GM18511 (cell line): ENCODE results near the gene SLC2A10.

Experiments
- ATAC-seq: cut with Tn5 transposase; IDR thresholded peaks from one replicate; pipeline ENCODE4 v1.9.1; 2021; ENCODE audit warnings: mild to moderate bottlenecking, moderate library complexity; ENCODE audit not compliant: unreplicated experiment

Gene SLC2A10

DNA sequence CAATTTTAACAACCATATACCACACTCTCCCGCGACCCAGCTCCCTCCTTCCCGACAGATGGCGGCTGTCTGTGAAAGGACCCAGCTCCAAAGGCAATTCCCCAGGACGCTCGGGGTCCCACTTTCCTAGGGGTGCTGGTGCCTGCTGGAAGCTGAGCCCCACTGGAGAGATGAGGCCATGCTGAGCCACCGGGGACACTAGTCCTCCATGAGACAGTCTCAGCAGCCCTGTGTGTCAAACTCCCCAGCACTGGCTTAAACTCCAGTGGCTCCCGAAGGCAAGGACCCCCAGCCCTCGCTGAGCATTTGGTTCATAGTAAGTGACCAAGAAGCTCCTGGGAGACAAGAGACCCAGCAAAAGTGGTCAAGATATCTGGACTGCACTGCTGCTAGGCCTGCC lies 52.1 kb downstream of the SLC2A10 start:
- ATAC-seq, result no peak

DNA sequence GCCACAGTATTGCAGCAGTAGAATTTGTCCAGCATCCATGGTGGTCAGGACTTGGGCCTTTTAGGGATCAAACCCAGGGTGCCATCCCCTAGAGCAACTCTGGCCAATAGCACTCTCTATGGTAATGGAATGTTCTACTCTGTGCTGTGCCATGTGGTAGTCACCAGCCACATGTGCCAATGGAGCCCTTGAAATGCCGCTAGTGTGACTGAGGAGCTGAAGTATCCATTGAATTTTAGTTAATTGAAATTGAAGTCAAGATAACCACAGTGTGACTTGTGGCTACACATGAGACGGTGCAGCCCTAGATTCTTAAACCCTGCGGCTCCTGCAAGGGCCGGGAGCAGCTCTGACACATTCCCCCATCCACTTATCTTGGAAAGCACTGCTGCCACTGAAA lies 54.6 kb downstream of the SLC2A10 start:
- no peak for ATAC-seq

DNA sequence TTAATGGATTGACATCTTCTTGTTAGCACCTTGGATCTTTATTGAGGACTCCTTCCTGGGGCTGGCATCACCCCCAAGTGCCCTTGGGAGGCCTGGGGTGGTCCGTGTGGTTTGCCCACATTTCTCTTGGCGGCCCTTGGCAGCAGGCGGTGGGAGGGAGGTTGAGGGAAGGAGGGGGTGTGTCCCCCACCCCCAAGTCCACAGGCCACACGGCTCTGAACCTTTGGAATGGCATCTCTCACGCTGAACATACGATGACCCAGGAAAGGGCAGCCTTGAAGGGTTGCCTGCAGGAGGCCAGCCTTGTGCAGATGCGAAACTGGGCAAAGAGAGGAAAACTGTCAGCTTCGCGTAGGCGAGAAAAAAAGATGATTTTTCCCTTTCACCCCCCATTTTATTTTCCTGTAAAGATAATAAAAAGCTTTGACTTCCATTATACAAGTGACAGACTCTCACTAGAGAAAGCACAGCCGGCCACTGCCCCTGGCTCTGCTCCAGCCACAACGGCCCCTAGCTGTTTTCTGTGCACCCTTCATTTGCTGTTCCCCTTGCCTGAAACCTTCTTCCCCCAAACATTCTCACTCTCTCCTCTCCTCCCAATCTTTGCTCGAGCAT lies 56.2 kb downstream of the SLC2A10 start:
- no peak for ATAC-seq

DNA sequence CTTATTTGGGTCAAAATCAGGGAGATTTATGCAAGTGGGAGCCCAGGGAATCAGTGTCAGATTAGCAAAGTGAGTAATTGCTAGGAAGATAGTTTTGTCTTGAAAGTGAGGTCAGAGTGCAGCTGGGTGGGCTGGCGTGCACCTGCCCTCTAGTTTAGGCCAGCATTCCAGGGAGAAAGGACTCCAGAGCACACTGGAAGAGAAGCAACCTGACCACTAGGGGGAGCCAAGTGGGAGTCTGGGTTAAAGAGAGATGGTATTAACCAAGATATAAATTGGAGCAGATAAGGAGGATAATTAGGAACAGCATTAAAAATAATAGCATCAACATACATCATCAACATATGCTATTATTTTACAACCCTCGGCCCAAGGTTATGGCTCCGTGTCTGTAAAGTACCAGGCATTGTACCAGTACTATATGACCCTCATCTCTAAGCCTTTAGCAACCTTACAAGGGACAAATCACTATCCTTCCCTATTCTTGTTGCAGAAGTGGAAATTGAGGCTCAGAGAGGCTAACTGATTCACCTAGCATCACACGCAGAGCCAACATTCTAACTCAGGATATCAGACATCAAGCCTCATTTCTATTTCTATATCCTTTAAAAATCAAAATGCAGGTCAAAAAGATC lies 57.8 kb downstream of the SLC2A10 start:
- ATAC-seq, result no peak

DNA sequence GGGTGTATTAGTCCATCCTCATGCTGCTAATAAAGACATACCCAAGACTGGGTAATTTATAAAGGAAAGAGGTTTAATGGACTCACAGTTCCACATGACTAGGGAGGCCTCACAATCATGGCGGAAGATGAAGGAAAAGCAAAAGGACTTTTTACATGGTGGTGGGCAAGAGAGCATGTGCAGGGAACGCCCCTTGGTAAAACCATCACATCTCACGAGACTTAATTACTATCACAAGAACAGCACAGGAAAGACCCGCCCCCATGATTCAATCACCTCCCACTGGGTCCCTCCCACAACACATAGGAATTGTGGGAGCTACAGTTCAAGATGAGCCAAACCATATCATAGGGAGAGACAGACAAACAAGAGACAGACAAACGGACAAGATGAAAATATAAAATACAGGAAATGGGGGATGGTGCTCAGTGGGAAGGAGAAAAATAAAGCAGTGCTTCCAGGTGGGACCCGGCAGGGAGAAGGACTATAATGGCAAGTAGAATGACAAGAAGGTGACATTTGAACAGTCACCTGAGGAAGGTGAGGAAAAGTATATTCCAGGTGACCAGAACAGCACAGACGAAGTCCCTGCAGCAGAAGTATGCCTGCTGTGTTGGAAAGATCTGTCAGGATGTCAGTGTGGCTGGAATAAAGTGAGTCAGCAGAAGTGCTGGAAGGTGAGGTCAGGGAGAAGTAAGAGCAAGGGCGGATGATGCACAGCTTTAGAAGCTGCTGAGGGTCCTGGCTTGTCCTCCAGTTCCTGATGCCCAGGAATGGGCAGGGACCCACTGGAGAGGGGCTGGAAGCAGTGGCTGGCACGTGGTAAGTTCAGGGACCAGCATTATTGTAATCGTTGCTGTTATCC lies 61.1 kb downstream of the SLC2A10 start:
- ATAC-seq, result no peak

DNA sequence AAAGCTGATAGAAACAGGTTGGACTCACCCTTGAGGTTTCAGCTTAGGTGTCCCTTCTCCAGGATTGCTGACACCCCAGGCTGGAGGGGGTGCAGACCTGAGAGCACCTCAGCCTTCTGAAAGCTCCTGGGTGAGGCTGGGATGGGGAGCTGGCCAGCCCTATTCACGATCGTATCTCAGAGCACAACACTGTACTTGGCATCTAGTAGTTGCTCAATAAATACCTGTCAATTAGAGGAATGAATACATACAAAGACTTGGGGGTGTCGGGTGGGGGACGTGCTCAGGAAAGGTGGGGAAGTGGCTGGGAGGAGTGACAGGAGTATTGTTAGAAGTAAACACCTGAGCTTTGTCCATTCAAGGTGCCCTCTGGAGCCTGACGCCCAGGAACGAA lies 61.7 kb downstream of the SLC2A10 start:
- ATAC-seq, result no peak

DNA sequence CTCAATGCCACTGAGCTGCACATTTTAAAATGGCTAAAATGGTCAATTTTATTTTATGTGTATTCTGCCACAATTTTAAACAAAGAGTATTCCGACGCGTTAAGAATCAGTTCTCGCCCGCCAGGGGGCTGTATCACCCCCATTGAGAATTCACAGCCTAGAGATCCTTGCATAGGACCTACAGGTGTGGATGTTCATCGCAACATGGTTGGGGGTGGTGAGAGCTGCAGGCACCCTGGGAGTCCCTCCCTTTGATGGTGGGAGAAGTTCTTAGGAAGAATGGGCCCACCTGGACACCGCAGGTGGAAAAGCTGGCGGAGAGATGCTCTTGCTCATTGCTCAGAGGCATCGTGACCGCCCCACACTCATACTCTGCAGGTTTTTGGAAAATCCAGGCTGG lies 63.5 kb downstream of the SLC2A10 start:
- no peak for ATAC-seq

DNA sequence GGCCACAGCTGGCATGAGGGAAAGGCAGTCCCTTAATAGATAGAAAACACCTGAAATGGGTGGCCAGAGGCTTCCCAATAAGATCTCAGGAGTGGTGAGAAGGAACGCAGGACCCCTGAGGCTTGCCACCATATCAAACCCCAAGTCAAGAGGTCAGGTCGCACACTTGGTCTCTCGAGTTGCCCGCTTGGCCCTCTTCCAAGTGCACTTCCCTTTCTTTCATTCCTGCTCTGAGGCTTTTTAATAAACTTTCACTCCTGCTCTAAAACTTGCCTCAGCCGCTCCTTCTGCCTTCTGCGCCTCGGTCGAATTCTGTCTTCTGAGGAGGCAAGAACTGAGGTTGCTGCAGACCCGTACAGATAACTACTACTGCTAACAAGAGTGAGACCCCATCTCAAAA lies 64.2 kb downstream of the SLC2A10 start:
- no peak for ATAC-seq

DNA sequence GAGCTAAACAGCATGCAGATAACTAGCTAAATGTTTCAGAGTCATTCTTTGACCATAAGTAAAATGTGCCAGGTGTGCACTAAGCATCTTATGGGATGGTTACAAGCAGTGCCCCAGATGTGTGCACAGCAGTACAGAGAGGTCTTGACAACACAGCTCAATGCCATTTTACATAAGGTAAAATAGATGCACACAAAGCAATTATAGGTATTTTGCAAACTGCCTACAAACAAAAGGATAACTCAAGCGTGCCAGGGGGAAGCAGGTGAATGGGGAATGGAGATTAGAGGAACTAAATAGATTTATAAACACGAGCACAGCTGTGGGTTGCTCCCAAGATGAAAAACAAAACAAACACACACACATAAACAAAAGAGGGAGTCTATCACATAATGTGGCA lies 64.8 kb downstream of the SLC2A10 start:
- ATAC-seq, result no peak

DNA sequence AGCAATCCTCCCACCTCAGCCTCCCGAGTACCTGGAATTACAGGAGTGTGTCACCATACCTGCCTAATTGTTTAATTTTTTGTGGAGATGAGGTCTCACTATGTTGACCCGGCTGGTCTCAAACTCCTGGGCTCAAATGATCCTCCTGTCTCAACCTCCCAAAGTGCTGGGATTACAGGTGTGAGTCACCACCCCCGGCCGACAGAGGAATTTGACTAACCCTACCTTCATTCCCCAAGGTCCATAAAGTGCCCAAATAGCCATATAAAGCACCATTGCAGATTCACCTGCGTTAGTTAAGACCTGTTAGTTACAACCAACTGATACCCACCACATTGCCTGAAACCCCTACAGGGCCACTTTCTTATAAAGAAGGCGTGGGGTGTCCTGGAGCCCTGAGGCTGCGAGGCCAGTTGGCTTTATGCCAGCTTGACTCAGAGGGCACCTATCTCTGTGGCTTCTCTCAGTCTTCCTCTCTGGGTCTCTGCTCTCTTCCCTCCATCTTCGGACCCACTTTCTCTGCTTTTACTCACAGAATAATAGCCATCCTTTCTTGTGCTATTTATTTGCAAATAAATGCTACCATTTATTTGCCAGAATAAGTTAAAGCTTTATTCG lies 65.6 kb downstream of the SLC2A10 start:
- ATAC-seq, result no peak

DNA sequence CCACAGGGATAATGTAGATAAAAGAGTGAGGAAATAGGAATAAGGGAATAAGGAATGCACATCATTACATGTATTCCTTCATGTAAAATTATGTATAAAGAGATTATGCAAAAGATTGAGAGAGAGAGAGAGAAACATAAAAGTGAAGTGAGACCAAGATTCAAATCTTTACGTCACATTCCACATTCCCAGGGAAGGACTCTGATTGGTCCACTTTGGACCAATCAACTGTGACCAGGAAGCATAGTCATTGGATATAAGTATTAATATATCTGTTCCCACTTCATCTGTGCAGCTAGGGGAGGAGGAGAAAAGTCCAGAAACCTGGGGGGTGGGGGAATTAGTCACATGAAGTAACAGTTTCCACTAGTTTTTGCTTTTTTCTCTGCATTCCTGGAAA lies 66.4 kb downstream of the SLC2A10 start:
- ATAC-seq, result no peak

DNA sequence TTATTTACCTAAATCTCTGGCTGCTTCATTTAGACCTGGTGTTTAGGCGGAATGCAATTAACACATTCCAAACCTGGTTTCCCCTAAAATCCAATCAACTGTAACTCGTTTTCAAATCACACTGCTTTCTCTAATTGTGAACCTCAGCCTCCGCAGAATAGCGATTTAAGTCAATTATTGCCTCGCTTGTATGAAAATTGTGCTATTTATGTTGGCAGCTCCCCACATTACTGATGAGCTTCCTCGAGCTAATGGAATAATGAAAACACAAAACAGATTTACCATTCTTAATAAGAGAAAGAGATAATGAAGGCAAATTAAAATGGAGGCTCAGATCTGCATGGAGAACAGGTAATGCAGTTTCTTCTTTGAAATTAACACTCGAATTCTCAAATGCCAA lies 67.9 kb downstream of the SLC2A10 start:
- ATAC-seq, result no peak

DNA sequence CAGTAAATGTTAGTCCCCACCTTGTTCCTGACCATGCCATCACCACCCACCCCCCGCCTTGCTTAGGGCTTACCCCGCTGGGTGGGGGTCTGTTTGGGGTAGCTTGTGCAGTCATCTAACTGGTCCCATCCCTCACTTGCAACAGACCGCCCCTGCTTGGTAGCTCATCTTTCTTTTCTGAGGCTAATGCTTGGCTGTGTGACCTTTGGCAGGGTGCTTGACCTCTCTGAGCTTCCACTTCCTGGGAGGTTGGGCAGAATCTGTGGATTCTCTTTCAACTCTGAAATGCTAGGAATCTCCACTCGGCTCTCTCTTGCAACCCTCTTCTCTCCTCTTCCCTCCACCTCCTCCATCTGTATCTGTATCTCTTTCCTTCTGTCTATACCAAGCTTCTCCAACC lies 70.4 kb downstream of the SLC2A10 start:
- no peak for ATAC-seq

DNA sequence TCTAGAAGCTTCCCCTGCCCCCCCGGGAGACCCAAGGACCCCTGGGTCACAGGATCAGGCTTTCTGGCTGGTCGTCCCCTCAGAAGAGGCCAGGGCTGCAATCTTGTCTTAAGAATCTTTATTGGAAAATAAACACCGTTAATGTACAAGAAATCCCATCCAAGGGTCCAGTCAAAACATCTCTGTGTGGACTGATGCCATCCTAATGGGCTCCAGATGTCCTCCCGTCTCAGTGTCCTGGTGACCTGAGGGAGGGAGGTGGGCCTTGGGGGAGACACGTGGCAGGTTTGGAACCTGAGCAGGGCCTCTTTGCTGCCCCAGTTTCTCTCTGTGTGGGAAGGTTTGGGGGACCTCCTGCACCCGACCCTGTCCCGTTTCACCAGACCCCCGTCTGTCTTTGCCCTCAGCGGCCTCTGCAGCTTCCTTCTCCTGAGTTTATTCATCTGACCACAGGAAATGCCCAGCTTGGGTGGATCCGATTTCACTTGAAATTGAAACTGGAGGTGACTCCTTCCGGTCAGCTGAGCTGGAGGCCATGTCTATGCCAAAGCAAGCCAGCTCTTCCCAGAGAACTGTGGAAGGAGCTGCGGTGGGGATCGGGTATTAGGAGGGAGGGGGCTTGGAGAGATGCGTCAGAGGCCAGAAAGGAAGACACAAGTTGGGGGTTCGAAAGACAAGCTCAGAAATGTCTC lies 75.1 kb downstream of the SLC2A10 start:
- no peak for ATAC-seq
